SH-SY5Y (cell line): ENCODE measurements around the gene CCDC159.

Experiments
- GATA2 ChIP-seq: IDR thresholded peaks from 2 replicates; pipeline ENCODE4 v1.6.1; 2011; ENCODE audit warnings: mild to moderate bottlenecking, low read depth, low read length
- GATA3 ChIP-seq: IDR thresholded peaks from 2 replicates; pipeline ENCODE4 v1.6.1; 2011; ENCODE audit warnings: low read depth, mild to moderate bottlenecking, low read length, moderate library complexity

DNA sequence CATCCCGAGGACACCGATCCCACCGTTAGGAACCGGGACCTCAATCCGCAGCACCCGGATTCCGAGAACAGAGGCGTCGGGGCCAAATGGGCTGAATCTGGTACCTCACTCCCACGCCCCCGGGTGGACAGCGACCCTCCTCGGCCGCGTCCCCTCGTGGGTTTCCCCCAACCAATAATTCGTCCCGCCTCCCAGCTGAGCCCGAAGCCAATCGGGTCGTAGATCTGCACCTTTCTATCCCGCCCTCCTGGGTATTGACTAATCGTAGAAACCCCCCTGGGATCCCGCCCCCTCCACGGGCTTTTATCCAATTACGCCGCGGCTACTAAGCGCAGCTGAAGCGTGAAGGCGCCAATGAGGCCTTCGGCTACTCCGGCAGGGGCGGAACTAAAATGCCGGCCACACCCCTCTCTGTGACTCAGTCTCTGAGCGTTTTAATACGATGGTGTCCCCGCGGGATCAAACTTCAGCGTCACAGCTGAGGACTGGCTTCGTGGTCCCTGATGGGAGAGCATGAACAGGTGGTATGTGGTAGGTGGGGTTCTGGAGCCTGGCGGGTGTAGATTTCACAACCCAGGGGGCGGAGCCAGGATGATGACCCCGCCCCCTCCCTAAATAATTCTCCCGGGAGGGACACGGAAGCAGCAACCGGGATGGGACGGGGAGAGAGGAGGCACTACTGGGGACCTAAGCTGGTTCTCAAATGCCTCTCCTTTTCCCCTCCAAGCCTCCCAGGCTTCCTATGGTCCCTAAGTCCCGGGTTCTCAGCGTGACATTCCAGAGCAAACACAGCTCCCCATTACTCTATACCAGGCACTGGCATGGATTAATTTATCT, at the start of gene CCDC159, which contains the start of gene TMEM205:
- TF ChIP-seq GATA3: no peak
- TF ChIP-seq GATA2: no peak
